ENCODE measurements around the gene URB2. TPM values are rescaled to one million over a fixed set of nuclear protein-coding genes. Genes with fewer than 3 reads are reported as not detected.
"Not testable (repeated sequence)": the region's sequence is repeated elsewhere in the genome, so short reads cannot be mapped to it uniquely, and the experiment has no call there.

The URB2 gene
- total RNA-seq, 1 experiment from 2014 or later = 24.6 TPM

DNA sequence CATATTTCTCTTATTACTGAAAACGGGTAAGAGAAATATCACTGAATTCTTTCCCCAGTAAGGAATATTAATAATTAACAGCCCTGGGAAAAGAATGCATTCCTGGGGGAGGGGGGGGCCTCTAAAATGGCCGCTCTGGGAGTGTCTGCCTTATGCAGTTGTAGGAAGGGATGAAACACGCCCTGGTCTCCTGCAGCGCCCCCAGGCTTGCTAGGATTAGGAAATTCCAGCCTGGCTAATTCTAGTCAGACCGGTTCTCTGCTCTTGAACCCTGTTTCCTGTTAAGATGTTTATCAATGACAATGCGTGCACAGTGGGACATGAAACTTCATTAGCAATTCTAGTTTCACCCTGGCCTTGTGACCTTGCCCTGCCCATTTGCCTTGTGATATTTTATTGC, 81.1 kb downstream of the URB2 start:
- H3K27ac Mint-ChIP-seq = peak overlapping the region; percentile 91
- peaks cover 43% of the 10 kb centered on the region for H3K36me3 Mint-ChIP-seq
- H3K4me3 Mint-ChIP-seq; ATAC-seq; H3K27me3 Mint-ChIP-seq (ENCODE audit: low read depth); CTCF ChIA-PET; POLR2A ChIA-PET: not testable (repeated sequence)
- H3K9me3 Mint-ChIP-seq = peaks cover 45% of the 10 kb centered on the region
- H3K4me1 Mint-ChIP-seq = peaks cover 30% of the 10 kb centered on the region
- peak; percentile 27 for DNase-seq (ENCODE audit: low spot score)

DNA sequence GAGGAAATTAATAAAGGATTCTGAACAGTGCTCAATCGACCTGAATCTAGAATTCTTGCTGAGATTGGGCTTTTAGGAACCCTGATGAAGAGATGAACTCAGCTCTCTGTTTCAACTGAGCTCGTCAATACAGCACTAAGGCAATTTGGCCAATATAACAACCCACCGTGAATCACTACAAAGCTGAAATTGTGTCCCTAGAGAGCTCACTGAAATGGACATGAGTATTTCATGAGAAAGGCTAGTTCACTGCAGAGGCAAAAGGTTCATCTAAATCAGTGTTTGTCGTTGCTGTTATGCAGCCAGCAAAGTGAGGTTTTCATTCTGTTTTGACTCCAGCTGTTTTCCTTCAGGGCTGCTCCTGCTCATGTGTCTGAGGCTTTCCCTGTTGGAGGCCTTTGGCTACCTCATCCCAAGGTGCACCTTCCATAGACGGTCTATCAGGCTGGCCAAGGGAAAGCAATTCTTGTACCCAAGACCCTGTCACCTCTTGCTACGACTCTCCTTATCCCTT, 83.5 kb downstream of the URB2 start:
- peaks cover 41% of the 10 kb centered on the region for H3K36me3 Mint-ChIP-seq
- ChIA-PET CTCF (no interaction called here), POLR2A (no interaction called here)
- no peak overlapping the region for H3K27ac Mint-ChIP-seq
- H3K4me1 Mint-ChIP-seq = peaks cover 30% of the 10 kb centered on the region
- TF ChIP-seq ZNF317 (CRISPR knock-in tag; IDR thresholded peaks at IDR 0.05; ENCODE audit: borderline replicate concordance, low read depth) (no peak), TCF7 (CRISPR knock-in tag; IDR thresholded peaks at IDR 0.05; ENCODE audit: low read depth) (no peak), NR1H2 (CRISPR knock-in tag; IDR thresholded peaks at IDR 0.05) (no peak), ZNF423 (CRISPR knock-in tag; IDR thresholded peaks at IDR 0.05) (no peak), FOXK1 (CRISPR knock-in tag; IDR thresholded peaks at IDR 0.05) (no peak), ATF1 (CRISPR knock-in tag; IDR thresholded peaks at IDR 0.05) (no peak), ZNF416 (CRISPR knock-in tag; IDR thresholded peaks at IDR 0.05) (no peak), ESRRA (CRISPR knock-in tag; IDR thresholded peaks at IDR 0.05; ENCODE audit: borderline replicate concordance) (no peak), ZNF232 (CRISPR knock-in tag; IDR thresholded peaks at IDR 0.05) (no peak), NFATC4 (CRISPR knock-in tag; IDR thresholded peaks at IDR 0.05) (no peak)
- TF ChIP-seq, protein P1, sequence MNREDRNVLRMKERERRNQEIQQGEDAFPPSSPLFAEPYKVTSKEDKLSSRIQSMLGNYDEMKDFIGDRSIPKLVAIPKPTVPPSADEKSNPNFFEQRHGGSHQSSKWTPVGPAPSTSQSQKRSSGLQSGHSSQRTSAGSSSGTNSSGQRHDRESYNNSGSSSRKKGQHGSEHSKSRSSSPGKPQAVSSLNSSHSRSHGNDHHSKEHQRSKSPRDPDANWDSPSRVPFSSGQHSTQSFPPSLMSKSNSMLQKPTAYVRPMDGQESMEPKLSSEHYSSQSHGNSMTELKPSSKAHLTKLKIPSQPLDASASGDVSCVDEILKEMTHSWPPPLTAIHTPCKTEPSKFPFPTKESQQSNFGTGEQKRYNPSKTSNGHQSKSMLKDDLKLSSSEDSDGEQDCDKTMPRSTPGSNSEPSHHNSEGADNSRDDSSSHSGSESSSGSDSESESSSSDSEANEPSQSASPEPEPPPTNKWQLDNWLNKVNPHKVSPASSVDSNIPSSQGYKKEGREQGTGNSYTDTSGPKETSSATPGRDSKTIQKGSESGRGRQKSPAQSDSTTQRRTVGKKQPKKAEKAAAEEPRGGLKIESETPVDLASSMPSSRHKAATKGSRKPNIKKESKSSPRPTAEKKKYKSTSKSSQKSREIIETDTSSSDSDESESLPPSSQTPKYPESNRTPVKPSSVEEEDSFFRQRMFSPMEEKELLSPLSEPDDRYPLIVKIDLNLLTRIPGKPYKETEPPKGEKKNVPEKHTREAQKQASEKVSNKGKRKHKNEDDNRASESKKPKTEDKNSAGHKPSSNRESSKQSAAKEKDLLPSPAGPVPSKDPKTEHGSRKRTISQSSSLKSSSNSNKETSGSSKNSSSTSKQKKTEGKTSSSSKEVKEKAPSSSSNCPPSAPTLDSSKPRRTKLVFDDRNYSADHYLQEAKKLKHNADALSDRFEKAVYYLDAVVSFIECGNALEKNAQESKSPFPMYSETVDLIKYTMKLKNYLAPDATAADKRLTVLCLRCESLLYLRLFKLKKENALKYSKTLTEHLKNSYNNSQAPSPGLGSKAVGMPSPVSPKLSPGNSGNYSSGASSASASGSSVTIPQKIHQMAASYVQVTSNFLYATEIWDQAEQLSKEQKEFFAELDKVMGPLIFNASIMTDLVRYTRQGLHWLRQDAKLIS (CRISPR knock-in tag; IDR thresholded peaks at IDR 0.05; ENCODE audit: borderline replicate concordance) = no peak
- TF ChIP-seq, protein P2, sequence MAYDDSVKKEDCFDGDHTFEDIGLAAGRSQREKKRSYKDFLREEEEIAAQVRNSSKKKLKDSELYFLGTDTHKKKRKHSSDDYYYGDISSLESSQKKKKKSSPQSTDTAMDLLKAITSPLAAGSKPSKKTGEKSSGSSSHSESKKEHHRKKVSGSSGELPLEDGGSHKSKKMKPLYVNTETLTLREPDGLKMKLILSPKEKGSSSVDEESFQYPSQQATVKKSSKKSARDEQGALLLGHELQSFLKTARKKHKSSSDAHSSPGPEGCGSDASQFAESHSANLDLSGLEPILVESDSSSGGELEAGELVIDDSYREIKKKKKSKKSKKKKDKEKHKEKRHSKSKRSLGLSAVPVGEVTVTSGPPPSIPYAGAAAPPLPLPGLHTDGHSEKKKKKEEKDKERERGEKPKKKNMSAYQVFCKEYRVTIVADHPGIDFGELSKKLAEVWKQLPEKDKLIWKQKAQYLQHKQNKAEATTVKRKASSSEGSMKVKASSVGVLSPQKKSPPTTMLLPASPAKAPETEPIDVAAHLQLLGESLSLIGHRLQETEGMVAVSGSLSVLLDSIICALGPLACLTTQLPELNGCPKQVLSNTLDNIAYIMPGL (CRISPR knock-in tag; IDR thresholded peaks at IDR 0.05) = no peak
- TF ChIP-seq, protein P3, sequence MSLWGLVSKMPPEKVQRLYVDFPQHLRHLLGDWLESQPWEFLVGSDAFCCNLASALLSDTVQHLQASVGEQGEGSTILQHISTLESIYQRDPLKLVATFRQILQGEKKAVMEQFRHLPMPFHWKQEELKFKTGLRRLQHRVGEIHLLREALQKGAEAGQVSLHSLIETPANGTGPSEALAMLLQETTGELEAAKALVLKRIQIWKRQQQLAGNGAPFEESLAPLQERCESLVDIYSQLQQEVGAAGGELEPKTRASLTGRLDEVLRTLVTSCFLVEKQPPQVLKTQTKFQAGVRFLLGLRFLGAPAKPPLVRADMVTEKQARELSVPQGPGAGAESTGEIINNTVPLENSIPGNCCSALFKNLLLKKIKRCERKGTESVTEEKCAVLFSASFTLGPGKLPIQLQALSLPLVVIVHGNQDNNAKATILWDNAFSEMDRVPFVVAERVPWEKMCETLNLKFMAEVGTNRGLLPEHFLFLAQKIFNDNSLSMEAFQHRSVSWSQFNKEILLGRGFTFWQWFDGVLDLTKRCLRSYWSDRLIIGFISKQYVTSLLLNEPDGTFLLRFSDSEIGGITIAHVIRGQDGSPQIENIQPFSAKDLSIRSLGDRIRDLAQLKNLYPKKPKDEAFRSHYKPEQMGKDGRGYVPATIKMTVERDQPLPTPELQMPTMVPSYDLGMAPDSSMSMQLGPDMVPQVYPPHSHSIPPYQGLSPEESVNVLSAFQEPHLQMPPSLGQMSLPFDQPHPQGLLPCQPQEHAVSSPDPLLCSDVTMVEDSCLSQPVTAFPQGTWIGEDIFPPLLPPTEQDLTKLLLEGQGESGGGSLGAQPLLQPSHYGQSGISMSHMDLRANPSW (CRISPR knock-in tag; conservative IDR thresholded peaks at IDR 0.05; ENCODE audit: low read depth) = no peak
- TF ChIP-seq, protein P4, sequence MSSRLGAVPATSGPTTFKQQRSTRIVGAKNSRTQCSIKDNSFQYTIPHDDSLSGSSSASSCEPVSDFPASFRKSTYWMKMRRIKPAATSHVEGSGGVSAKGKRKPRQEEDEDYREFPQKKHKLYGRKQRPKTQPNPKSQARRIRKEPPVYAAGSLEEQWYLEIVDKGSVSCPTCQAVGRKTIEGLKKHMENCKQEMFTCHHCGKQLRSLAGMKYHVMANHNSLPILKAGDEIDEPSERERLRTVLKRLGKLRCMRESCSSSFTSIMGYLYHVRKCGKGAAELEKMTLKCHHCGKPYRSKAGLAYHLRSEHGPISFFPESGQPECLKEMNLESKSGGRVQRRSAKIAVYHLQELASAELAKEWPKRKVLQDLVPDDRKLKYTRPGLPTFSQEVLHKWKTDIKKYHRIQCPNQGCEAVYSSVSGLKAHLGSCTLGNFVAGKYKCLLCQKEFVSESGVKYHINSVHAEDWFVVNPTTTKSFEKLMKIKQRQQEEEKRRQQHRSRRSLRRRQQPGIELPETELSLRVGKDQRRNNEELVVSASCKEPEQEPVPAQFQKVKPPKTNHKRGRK (CRISPR knock-in tag; IDR thresholded peaks at IDR 0.05; ENCODE audit: borderline replicate concordance) = no peak
- TF ChIP-seq, protein P5, sequence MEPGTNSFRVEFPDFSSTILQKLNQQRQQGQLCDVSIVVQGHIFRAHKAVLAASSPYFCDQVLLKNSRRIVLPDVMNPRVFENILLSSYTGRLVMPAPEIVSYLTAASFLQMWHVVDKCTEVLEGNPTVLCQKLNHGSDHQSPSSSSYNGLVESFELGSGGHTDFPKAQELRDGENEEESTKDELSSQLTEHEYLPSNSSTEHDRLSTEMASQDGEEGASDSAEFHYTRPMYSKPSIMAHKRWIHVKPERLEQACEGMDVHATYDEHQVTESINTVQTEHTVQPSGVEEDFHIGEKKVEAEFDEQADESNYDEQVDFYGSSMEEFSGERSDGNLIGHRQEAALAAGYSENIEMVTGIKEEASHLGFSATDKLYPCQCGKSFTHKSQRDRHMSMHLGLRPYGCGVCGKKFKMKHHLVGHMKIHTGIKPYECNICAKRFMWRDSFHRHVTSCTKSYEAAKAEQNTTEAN (CRISPR knock-in tag; IDR thresholded peaks at IDR 0.05) = no peak
- TF ChIP-seq, protein P6, sequence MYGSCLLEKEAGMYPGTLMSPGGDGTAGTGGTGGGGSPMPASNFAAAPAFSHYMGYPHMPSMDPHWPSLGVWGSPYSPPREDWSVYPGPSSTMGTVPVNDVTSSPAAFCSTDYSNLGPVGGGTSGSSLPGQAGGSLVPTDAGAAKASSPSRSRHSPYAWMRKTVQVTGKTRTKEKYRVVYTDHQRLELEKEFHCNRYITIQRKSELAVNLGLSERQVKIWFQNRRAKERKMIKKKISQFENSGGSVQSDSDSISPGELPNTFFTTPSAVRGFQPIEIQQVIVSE (CRISPR knock-in tag; IDR thresholded peaks at IDR 0.05; ENCODE audit: borderline replicate concordance) = no peak
- TF ChIP-seq, protein P7, sequence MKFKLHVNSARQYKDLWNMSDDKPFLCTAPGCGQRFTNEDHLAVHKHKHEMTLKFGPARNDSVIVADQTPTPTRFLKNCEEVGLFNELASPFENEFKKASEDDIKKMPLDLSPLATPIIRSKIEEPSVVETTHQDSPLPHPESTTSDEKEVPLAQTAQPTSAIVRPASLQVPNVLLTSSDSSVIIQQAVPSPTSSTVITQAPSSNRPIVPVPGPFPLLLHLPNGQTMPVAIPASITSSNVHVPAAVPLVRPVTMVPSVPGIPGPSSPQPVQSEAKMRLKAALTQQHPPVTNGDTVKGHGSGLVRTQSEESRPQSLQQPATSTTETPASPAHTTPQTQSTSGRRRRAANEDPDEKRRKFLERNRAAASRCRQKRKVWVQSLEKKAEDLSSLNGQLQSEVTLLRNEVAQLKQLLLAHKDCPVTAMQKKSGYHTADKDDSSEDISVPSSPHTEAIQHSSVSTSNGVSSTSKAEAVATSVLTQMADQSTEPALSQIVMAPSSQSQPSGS (CRISPR knock-in tag; IDR thresholded peaks at IDR 0.05; ENCODE audit: borderline replicate concordance, low read depth) = no peak
- DNase-seq (ENCODE audit: low spot score) = no peak
- no peak overlapping the region for H3K4me3 Mint-ChIP-seq
- H3K27me3 Mint-ChIP-seq (ENCODE audit: low read depth) = no peaks in the 10 kb centered on the region
- ATAC-seq = no peak
- peaks cover 46% of the 10 kb centered on the region for H3K9me3 Mint-ChIP-seq

All from WTC11 (cell line).